Spleen (tissue), 11 donors: ENCODE measurements around the gene HAS3. TPM values are rescaled to one million over a fixed set of nuclear protein-coding genes. Genes with fewer than 3 reads are reported as not detected.
"Not testable (repeated sequence)": the region's sequence is repeated elsewhere in the genome, so short reads cannot be mapped to it uniquely, and the experiment has no call there.

Experiments used
- DNase-seq: peaks from one replicate; pipeline ENCODE4 v3.0.0-alpha.2; 2020
- H3K27ac ChIP-seq, 8 donors: fragments of 200-600 bp; sonication (generic) in 7 of 8; 1 replicate in 4 of 8; 2 replicates in 4 of 8; pipeline versions ENCODE4 v1.5.0 to v1.8.0; 2016 to 2021; ENCODE audit warnings: inconsistent platforms in 4 of 8, mild to moderate bottlenecking in 4 of 8, moderate library complexity in 1 of 8
- H3K27me3 ChIP-seq, 7 donors: fragments of 200-600 bp; sonication (generic) in 6 of 7; replicated peaks in 1 of 7; 1 replicate in 4 of 7; 2 replicates in 3 of 7; pipeline versions ENCODE4 v1.5.0 to v1.8.0; 2016 to 2021; ENCODE audit warnings: inconsistent platforms in 3 of 7, mild to moderate bottlenecking in 1 of 7
- H3K36me3 ChIP-seq, 6 donors: fragments of 200-600 bp; sonication (generic) in 5 of 6; 1 replicate in 4 of 6; 2 replicates in 2 of 6; pipeline versions ENCODE4 v1.5.0 to v1.8.0; 2016 to 2021; ENCODE audit warnings: inconsistent platforms in 2 of 6
- H3K4me1 ChIP-seq, 6 donors: fragments of 200-600 bp; sonication (generic) in 5 of 6; 1 replicate in 3 of 6; 2 replicates in 3 of 6; pipeline versions ENCODE4 v1.5.0 to v1.8.0; 2016 to 2021; ENCODE audit warnings: inconsistent platforms in 3 of 6
- H3K4me3 ChIP-seq, 8 donors: fragments of 200-600 bp; sonication (generic) in 7 of 8; 1 replicate in 4 of 8; 2 replicates in 4 of 8; pipeline versions ENCODE4 v1.5.0 to v1.8.0; 2016 to 2021; ENCODE audit warnings: inconsistent platforms in 4 of 8, mild to moderate bottlenecking in 4 of 8, moderate library complexity in 2 of 8
- H3K9me3 ChIP-seq, 8 donors: fragments of 200-600 bp; sonication (generic) in 7 of 8; 1 replicate in 4 of 8; 2 replicates in 4 of 8; pipeline versions ENCODE4 v1.5.0 to v1.8.0; 2016 to 2021; ENCODE audit warnings: inconsistent platforms in 4 of 8
- CTCF ChIP-seq, 11 experiments: fragments of 200-600 bp in 7 of 11; fragments of 450-650 bp in 4 of 11; sonication (generic) in 4 of 11; IDR thresholded peaks in 8 of 11; conservative IDR thresholded peaks in 3 of 11; 1 replicate in 7 of 11; 2 replicates in 4 of 11; pipeline versions ENCODE4 v1.4.0 to v1.8.0; 2016 to 2021; ENCODE audit warnings: antibody characterized with exemption in 11 of 11, inconsistent platforms in 4 of 11, mild to moderate bottlenecking in 1 of 11
- POLR2A ChIP-seq, 3 donors: fragments of 450-650 bp; IDR thresholded peaks; one replicate each; pipeline ENCODE4 v1.5.1; 2017; ENCODE audit warnings: antibody characterized with exemption in 3 of 3, mild to moderate bottlenecking in 1 of 3
- POLR2AphosphoS5 ChIP-seq, 3 donors: sonication (generic); formaldehyde crosslinking; IDR thresholded peaks; one replicate each; pipeline ENCODE4 v1.5.1; 2017; ENCODE audit warnings: antibody characterized with exemption in 3 of 3
- whole genome bisulfite sequencing, 5 donors: extraction: QIAGEN DNeasy Blood & Tissue Kit in 3 of 5; methylation state at CpG; one replicate each; pipeline versions ENCODE4 v1.1.5 to v1.1.7; 2013 to 2018; 5-methylcytosine and 5-hydroxymethylcytosine counted together
- intact Hi-C: fragments of 100-400 bp; cut with DNase I; formaldehyde crosslinking; loops from one replicate; pipeline ENCODE4 v1.15.0; 2023; ENCODE audit warnings: low total_unique reads
- polyA plus RNA-seq, 3 donors: library from polyadenylated mRNA; stranded (reverse); fragments of 200-250 nt; gene quantifications; one replicate each; pipeline ENCODE4 v1.2.1, GENCODE V29; 2013
- total RNA-seq, 7 donors: library from RNA; depleted of rRNA in 3 of 7; stranded (reverse); fragments of >200 nt in 3 of 7; fragmentation: NEBNext Ultra II Directional in 4 of 7; extraction: Animal tissue kit (Norgen Biotek cat#: 25700) in 4 of 7; gene quantifications; one replicate each; pipeline versions ENCODE4 v1.1.0 to v1.2.1, GENCODE V29; 2016 to 2021
- donor health status: healthy with polysubstance abuse.
- donor health status: DM: no; HTN: no; CAD: no; lungs with moderate emphysema.
- donor health status: DM: no; HTN: no; CAD: no.
- donor health status: Bipolar disorder and iron deficiency.
- donor health status: healthy.
- donor health status: DM: no; HTN: no; CAD: no.
- donor health status: DM: yes; HTN: yes; CAD: no.

Gene HAS3
- total and polyA plus RNA-seq, 10 donors = 0.51 to 2.0 (median 0.73) TPM

- H3K36me3 ChIP-seq = peaks cover 0 to 8% (median 0%) of the 10 kb centered on the region in 6 donors
- H3K27me3 ChIP-seq = no peaks in the 10 kb centered on the region
- H3K27ac ChIP-seq = no peak overlapping the region
- intact Hi-C loops = no loop called here
- H3K4me1 ChIP-seq = peaks cover 0 to 17% (median 7%) of the 10 kb centered on the region in 6 donors
- no peak for TF ChIP-seq CTCF (IDR thresholded peaks at IDR 0.05 in 8 of 11, conservative IDR thresholded peaks at IDR 0.05 in 3 of 11)
- no peak for TF ChIP-seq POLR2AphosphoS5 (IDR thresholded peaks at IDR 0.05)
- TF ChIP-seq POLR2A (IDR thresholded peaks at IDR 0.05) = no peak
- H3K4me3 ChIP-seq = no peak overlapping the region
- no peaks in the 10 kb centered on the region for H3K9me3 ChIP-seq
- no peak for DNase-seq
- 55 to 67% (median 61%) methylated on average over 11 of the region's 11 CpGs for WGBS, 5 donors
Measured at GRCh38 chr16:69057400-69058378, 47.8 kb upstream of the HAS3 start.

GRCh38 chr16:69063491-69063890 lies 42.0 kb upstream of the HAS3 start:
- H3K4me1 ChIP-seq, DNase-seq, H3K4me3 ChIP-seq, H3K9me3 ChIP-seq, H3K27ac ChIP-seq, H3K27me3 ChIP-seq, intact Hi-C loops: not testable (repeated sequence)
- peaks cover 0 to 38% (median 0%) of the 10 kb centered on the region in 6 donors for H3K36me3 ChIP-seq
- 96 to 100% (median 97%) methylated on average over 8 of the region's 8 CpGs for WGBS, 5 donors

- no peaks in the 10 kb centered on the region for H3K27me3 ChIP-seq
- TF ChIP-seq POLR2A (IDR thresholded peaks at IDR 0.05) (no peak), POLR2AphosphoS5 (IDR thresholded peaks at IDR 0.05) (no peak), CTCF (IDR thresholded peaks at IDR 0.05 in 8 of 11, conservative IDR thresholded peaks at IDR 0.05 in 3 of 11) (no peak)
- no peaks in the 10 kb centered on the region for H3K4me1 ChIP-seq
Measured at GRCh38 chr16:69064124-69064763, 41.2 kb upstream of the HAS3 start.

GRCh38 chr16:69064764-69065313 lies 40.6 kb upstream of the HAS3 start:
- WGBS, 5 donors = 60 to 78% (median 75%) methylated on average over 6 of the region's 6 CpGs
- Histone ChIP-seq H3K4me3 (no peak overlapping the region), H3K27me3 (no peaks in the 10 kb centered on the region), H3K9me3 (no peaks in the 10 kb centered on the region), H3K27ac (no peak overlapping the region), H3K36me3 (peaks cover 0 to 46% (median 0%) of the 10 kb centered on the region in 6 donors), H3K4me1 (no peaks in the 10 kb centered on the region)
- TF ChIP-seq POLR2AphosphoS5 (IDR thresholded peaks at IDR 0.05) = no peak
- no peak for TF ChIP-seq POLR2A (IDR thresholded peaks at IDR 0.05)
- no peak for TF ChIP-seq CTCF (IDR thresholded peaks at IDR 0.05 in 8 of 11, conservative IDR thresholded peaks at IDR 0.05 in 3 of 11)
- no peak for DNase-seq
- intact Hi-C loops = no loop called here

More at GRCh38 chr16:69064124-69064763, 41.2 kb upstream of the HAS3 start:
- DNase-seq = no peak
- peaks cover 0 to 45% (median 0%) of the 10 kb centered on the region in 6 donors for H3K36me3 ChIP-seq
- intact Hi-C loops = no loop called here
- 94 to 100% (median 100%) methylated on average over 2 of the region's 2 CpGs for WGBS, 5 donors
- H3K4me3 ChIP-seq = no peak overlapping the region
- no peaks in the 10 kb centered on the region for H3K9me3 ChIP-seq
- H3K27ac ChIP-seq = no peak overlapping the region
